ENCODE results near the gene NLN. TPM values are rescaled to one million over a fixed set of nuclear protein-coding genes. Genes with fewer than 3 reads are reported as not detected.

The NLN gene
- total and polyA plus RNA-seq, 9 of the 15 experiments (the other 6 are each of a cell fraction or from before 2014, with no cell fraction given), result 6.9 to 45.2 (median 28.8) TPM

DNA sequence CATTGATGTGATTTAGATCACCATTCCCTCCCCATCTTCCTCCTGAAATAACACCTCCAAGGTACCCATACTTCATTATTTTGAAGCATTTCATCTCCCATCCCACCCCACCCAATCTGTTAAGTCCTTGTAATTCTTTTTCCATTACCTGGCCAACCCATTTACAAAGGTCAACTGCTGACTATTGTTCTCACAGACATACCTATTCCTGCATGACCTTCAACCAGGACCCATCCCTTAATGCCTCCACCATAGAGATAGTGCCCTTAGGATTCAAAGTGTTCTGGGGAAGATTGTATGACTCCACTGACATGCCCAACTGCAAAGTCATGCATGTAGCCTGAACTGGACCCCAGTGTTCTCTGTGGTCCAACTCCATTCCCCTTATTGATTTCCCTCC is 91.2 kb downstream of the NLN start (continued):
- TF ChIP-seq, protein P1, sequence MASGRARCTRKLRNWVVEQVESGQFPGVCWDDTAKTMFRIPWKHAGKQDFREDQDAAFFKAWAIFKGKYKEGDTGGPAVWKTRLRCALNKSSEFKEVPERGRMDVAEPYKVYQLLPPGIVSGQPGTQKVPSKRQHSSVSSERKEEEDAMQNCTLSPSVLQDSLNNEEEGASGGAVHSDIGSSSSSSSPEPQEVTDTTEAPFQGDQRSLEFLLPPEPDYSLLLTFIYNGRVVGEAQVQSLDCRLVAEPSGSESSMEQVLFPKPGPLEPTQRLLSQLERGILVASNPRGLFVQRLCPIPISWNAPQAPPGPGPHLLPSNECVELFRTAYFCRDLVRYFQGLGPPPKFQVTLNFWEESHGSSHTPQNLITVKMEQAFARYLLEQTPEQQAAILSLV (tag; IDR thresholded peaks at IDR 0.05), result no peak
- TF ChIP-seq SMAD3 (CRISPR knock-in tag; conservative IDR thresholded peaks at IDR 0.05) (no peak), HDAC1 (IDR thresholded peaks at IDR 0.05) (no peak), ZNF830 (CRISPR knock-in tag; IDR thresholded peaks at IDR 0.05) (no peak), TSC22D4 (tag; IDR thresholded peaks at IDR 0.05) (no peak), CBX2 (IDR thresholded peaks at IDR 0.05; ENCODE audit: insufficient read depth, low read length, poor library complexity, severe bottlenecking) (no peak), NR2C1 (IDR thresholded peaks at IDR 0.05) (no peak), NR2C1 (tag; IDR thresholded peaks at IDR 0.05) (no peak), MCM3 (IDR thresholded peaks at IDR 0.05) (no peak), YY1 (IDR thresholded peaks at IDR 0.05; ENCODE audit: borderline replicate concordance in 1 of 3, control insufficient read depth in 1 of 3, extremely low read depth in 1 of 3, insufficient read depth in 3 of 3, insufficient read length in 1 of 3, insufficient replicate concordance in 2 of 3, low read depth in 1 of 3, low read length in 2 of 3) (no peak)

DNA sequence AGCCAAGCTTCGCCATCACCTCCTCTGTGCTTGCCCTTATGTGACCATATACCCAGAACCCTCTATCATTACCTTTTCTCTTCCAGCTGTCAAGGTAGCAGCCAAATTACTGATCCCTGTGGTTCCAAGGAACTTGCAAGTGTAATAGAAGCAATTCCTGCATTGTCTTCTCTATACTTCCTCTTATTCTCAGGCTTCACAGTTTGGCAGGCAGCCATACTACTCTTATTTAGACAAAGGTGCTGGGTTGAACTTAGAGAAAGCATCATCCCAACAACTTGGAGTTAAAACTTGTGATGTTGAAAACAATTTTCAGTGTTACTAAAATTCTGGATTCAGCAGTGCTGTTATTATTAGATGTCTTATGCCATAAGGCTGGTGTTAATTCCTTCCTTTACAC is 93.2 kb downstream of the NLN start:
- H3K9ac ChIP-seq (ENCODE audit: insufficient read depth in 1 of 2, low read depth in 2 of 2, low read length in 2 of 2), result no peak overlapping the region
- peaks cover 43% of the 10 kb centered on the region; the same call in 2 of the 3 replicates for H3K36me3 ChIP-seq (ENCODE audit: control insufficient read depth, insufficient read depth, low read length)
- no peaks in the 10 kb centered on the region for H3K9me3 ChIP-seq (replicated peaks; ENCODE audit: control insufficient read depth, insufficient read depth, low read depth, low read length)
- no peaks in the 10 kb centered on the region for H4K20me1 ChIP-seq (replicated peaks; ENCODE audit: control insufficient read depth, insufficient read depth, low read length)
- intact Hi-C loops (cut with micrococcal nuclease) (no loop called here), in situ Hi-C loops (cut with MboI) (no loop called here)
- ChIA-PET CTCF (ENCODE audit: low intra/inter-chr PET ratio) (no interaction called here), POLR2A (no interaction called here)
- ATAC-seq, result no peak
- H3K79me2 ChIP-seq (ENCODE audit: control insufficient read depth, insufficient read depth, low read length), result no peaks in the 10 kb centered on the region
- H3K4me3 ChIP-seq, result no peak overlapping the region
- no peak overlapping the region for H3K27ac ChIP-seq (ENCODE audit: extremely low read depth, low read depth, low read length)
- DNase-seq (ENCODE audit: extremely low read depth in 1 of 4, low spot score in 3 of 4), result no peak
- 100% methylated on average over 1 of the region's 1 CpG for WGBS (ENCODE audit: insufficient coverage, low coverage, missing lambda C conversion rate)
- no TSS peak for BruUV-seq (replicated peaks)
- no peak for TF ChIP-seq ZNF316 (IDR thresholded peaks at IDR 0.05)
- TF ChIP-seq ETV6 (IDR thresholded peaks at IDR 0.05; ENCODE audit: borderline replicate concordance in 1 of 2, low read depth in 2 of 2, low read length in 1 of 2), result no peak
- TF ChIP-seq ETV6 (CRISPR knock-in tag; IDR thresholded peaks at IDR 0.05; ENCODE audit: borderline replicate concordance), result no peak
- no peak for TF ChIP-seq ZBTB49 (CRISPR knock-in tag; IDR thresholded peaks at IDR 0.05; ENCODE audit: borderline replicate concordance)
- TF ChIP-seq ZNF263 (CRISPR knock-in tag; IDR thresholded peaks at IDR 0.05; ENCODE audit: borderline replicate concordance), result no peak
- TF ChIP-seq FOXM1 (IDR thresholded peaks at IDR 0.05; ENCODE audit: low read depth), result no peak
- TF ChIP-seq FOXM1 (CRISPR knock-in tag; IDR thresholded peaks at IDR 0.05; ENCODE audit: low read depth), result no peak
- no peak for TF ChIP-seq ZNF431 (CRISPR knock-in tag; IDR thresholded peaks at IDR 0.05)
- TF ChIP-seq HMGN3 (IDR thresholded peaks at IDR 0.05; ENCODE audit: borderline replicate concordance, extremely low read depth, insufficient read length, low read depth, low read length), result no peak
- TF ChIP-seq BRCA1 (IDR thresholded peaks at IDR 0.05), result no peak
- TF ChIP-seq BRCA1 (CRISPR knock-in tag; IDR thresholded peaks at IDR 0.05), result no peak
- H3K9me1 ChIP-seq (ENCODE audit: control insufficient read depth, insufficient read depth, low read length), result no peaks in the 10 kb centered on the region
- no peak overlapping the region for H3K4me2 ChIP-seq (ENCODE audit: insufficient read depth, low read length)
- H2AFZ ChIP-seq (ENCODE audit: low read depth, low read length), result no peak overlapping the region
- FAIRE-seq, result no peak
- no peaks in the 10 kb centered on the region; a peak in 1 of 5 replicates for H3K4me1 ChIP-seq (replicated peaks in 1 of 2; ENCODE audit: control insufficient read depth in 2 of 2, insufficient read depth in 2 of 2, low read length in 2 of 2)
- no peaks in the 10 kb centered on the region for H3K27me3 ChIP-seq (ENCODE audit: control insufficient read depth in 2 of 2, insufficient read depth in 2 of 2, low read length in 2 of 2)
